T-cell (primary cell): Measurements from ENCODE around the gene KAT8. TPM values are rescaled to one million over a fixed set of nuclear protein-coding genes. Genes with fewer than 3 reads are reported as not detected.
"Not testable (repeated sequence)": the region's sequence is repeated elsewhere in the genome, so short reads cannot be mapped to it uniquely, and the experiment has no call there.

Source experiments
- ATAC-seq, 4 experiments: fragments of 200-7000 bp in 3 of 4; fragments of 150-1000 bp in 1 of 4; cut with Tn5 transposase; replicated peaks in 1 of 4; 1 replicate in 3 of 4; 2 replicates in 1 of 4; pipeline ENCODE4 v1.10.0; 2021; ENCODE audit warnings: moderate library complexity in 3 of 4, mild to moderate bottlenecking in 2 of 4, moderate number of reproducible peaks in 1 of 4
- CTCF ChIA-PET, 2 donors: fragments of 300-600 bp; sonication (Branson Sonifier 250); formaldehyde crosslinking; loops; one replicate each; lab custom pipeline; 2022; ENCODE audit warnings: antibody characterized with exemption in 2 of 2; lab: Charles Lee
- POLR2A ChIA-PET, 2 donors: fragments of 300-600 bp; sonication (Branson Sonifier 250); formaldehyde crosslinking; loops; one replicate each; lab custom pipeline; 2022; ENCODE audit warnings: antibody characterized with exemption in 2 of 2; lab: Charles Lee
- DNase-seq, 35 experiments: peaks; one replicate each; pipeline versions ENCODE4 v3.0.0 to v3.0.0-alpha.2; 2013 to 2023
- H3K27ac ChIP-seq: one replicate; pipeline ENCODE4 v1.5.1; 2013; ENCODE audit warnings: low read length
- H3K27me3 ChIP-seq, 2 experiments: replicated peaks in 1 of 2; 1 replicate in 1 of 2; 2 replicates in 1 of 2; pipeline versions ENCODE4 v1.6.1 to v1.7.0; 2013; ENCODE audit warnings: low read length in 1 of 2, mixed read lengths in 1 of 2; ENCODE audit not compliant: control insufficient read depth in 2 of 2, insufficient read depth in 2 of 2; ENCODE audit errors: extremely low read depth in 1 of 2
- H3K36me3 ChIP-seq, 2 donors: 1 replicate in 1 of 2; 2 replicates in 1 of 2; pipeline versions ENCODE4 v1.6.1 to v1.7.0; 2013; ENCODE audit warnings: low read length in 1 of 2; ENCODE audit not compliant: control insufficient read depth in 2 of 2, insufficient read depth in 1 of 2; ENCODE audit errors: extremely low read depth in 1 of 2
- H3K4me1 ChIP-seq, 2 experiments: 1 replicate in 1 of 2; 2 replicates in 1 of 2; pipeline versions ENCODE4 v1.6.1 to v1.7.0; 2013; ENCODE audit warnings: low read length in 2 of 2, mixed read lengths in 1 of 2; ENCODE audit not compliant: insufficient read depth in 2 of 2, control insufficient read depth in 1 of 2; ENCODE audit errors: extremely low read depth in 1 of 2
- H3K4me3 ChIP-seq, 2 donors: 1 replicate in 1 of 2; 2 replicates in 1 of 2; pipeline versions ENCODE4 v1.5.1 to v1.7.0; 2013; ENCODE audit warnings: mild to moderate bottlenecking in 2 of 2, low read length in 1 of 2, moderate library complexity in 1 of 2; ENCODE audit not compliant: control insufficient read depth in 1 of 2; ENCODE audit errors: extremely low read depth in 1 of 2
- H3K9me3 ChIP-seq: 2 replicates; pipeline ENCODE4 v1.7.0; 2013
- H3K27ac Mint-ChIP-seq, 2 donors: one replicate each; pipeline ENCODE4 v1.8.0; 2020 to 2021; ENCODE audit warnings: mild to moderate bottlenecking in 2 of 2, mixed read lengths in 2 of 2
- H3K27me3 Mint-ChIP-seq, 2 donors: one replicate each; pipeline ENCODE4 v1.8.0; 2021 to 2022; ENCODE audit warnings: mixed read lengths in 2 of 2
- H3K36me3 Mint-ChIP-seq: one replicate; pipeline ENCODE4 v1.8.0; 2021; ENCODE audit warnings: mixed read lengths
- H3K4me1 Mint-ChIP-seq, 3 donors: one replicate each; pipeline ENCODE4 v1.8.0; 2020 to 2022; ENCODE audit warnings: mixed read lengths in 3 of 3, mild to moderate bottlenecking in 1 of 3
- H3K4me3 Mint-ChIP-seq, 3 donors: one replicate each; pipeline ENCODE4 v1.8.0; 2020 to 2022; ENCODE audit warnings: mild to moderate bottlenecking in 3 of 3, mixed read lengths in 3 of 3, moderate library complexity in 3 of 3
- H3K9me3 Mint-ChIP-seq, 3 donors: one replicate each; pipeline ENCODE4 v1.8.0; 2020 to 2022; ENCODE audit warnings: mixed read lengths in 3 of 3
- WGBS: methylation state at CpG from one replicate; pipeline ENCODE4 v1.1.5; 2013; ENCODE audit warnings: missing lambda C conversion rate; ENCODE audit not compliant: insufficient coverage; 5-methylcytosine and 5-hydroxymethylcytosine counted together
- total RNA-seq, 35 experiments: library from RNA in 6 of 35; stranded (reverse) in 6 of 35; fragments of 120-200 nt in 1 of 35; gene quantifications; one replicate each; pipeline versions ENCODE4 v1.2.1 to v1.2.4 and lab custom pipeline; 2013 to 2026

KAT8 gene
- total RNA-seq, 5 donors from 2014 or later (not counting 1 experiment from before 2014, with no cell fraction given): 92.3 to 122 (median 102) TPM

GRCh38 chr16:31147574-31147973 lies 30.1 kb downstream of the KAT8 start:
- Histone ChIP-seq H3K36me3 (no peaks in the 10 kb centered on the region), H3K4me1 (peaks cover 2 to 12% of the 10 kb centered on the region in 2 experiments), H3K27ac (no peak overlapping the region), H3K4me3 (no peak overlapping the region), H3K27me3 (peaks cover 0 to 13% of the 10 kb centered on the region in 2 experiments), H3K9me3 (no peaks in the 10 kb centered on the region)
- DNase-seq (no peak), ATAC-seq (no peak)
- POLR2A ChIA-PET: interaction anchor here in 1 of 2 donors (0.6 kb wide), 1 partner anchor 16 kb away, joined by 3 read pairs; no protein-coding TSS in a partner anchor
- H3K9me3 Mint-ChIP-seq: no peaks in the 10 kb centered on the region
- H3K27me3 Mint-ChIP-seq: peaks cover 7 to 9% of the 10 kb centered on the region in 2 donors
- H3K36me3 Mint-ChIP-seq: no peaks in the 10 kb centered on the region
- CTCF ChIA-PET: no interaction called here
- peaks cover 6 to 10% (median 10%) of the 10 kb centered on the region in 3 donors for H3K4me1 Mint-ChIP-seq
- 82% methylated on average over 1 of the region's 3 CpGs for WGBS
- no peak overlapping the region for H3K27ac Mint-ChIP-seq
- no peak overlapping the region for H3K4me3 Mint-ChIP-seq

- H3K9me3 Mint-ChIP-seq: no peaks in the 10 kb centered on the region
- no peak for ATAC-seq
- peaks cover 7 to 9% of the 10 kb centered on the region in 2 donors for H3K27me3 Mint-ChIP-seq
- no peak overlapping the region for H3K27ac Mint-ChIP-seq
- H3K27ac ChIP-seq: no peak overlapping the region
- ChIA-PET POLR2A (interaction anchor here in 1 of 2 donors (0.6 kb wide), 1 partner anchor 15 kb away, joined by 3 read pairs; no protein-coding TSS in a partner anchor), CTCF (no interaction called here)
- 82% methylated on average over 35 of the region's 40 CpGs for WGBS
- H3K27me3 ChIP-seq: peaks cover 0 to 13% of the 10 kb centered on the region in 2 experiments
- no peak overlapping the region for H3K4me3 ChIP-seq
- H3K4me1 ChIP-seq: peaks cover 0 to 4% of the 10 kb centered on the region in 2 experiments
- H3K36me3 ChIP-seq: no peaks in the 10 kb centered on the region
- H3K36me3 Mint-ChIP-seq: no peaks in the 10 kb centered on the region
- peaks cover 6 to 10% (median 10%) of the 10 kb centered on the region in 3 donors for H3K4me1 Mint-ChIP-seq
- H3K9me3 ChIP-seq: no peaks in the 10 kb centered on the region
- DNase-seq: no peak
- H3K4me3 Mint-ChIP-seq: no peak overlapping the region
Observed at GRCh38 chr16:31148281-31148728, 30.8 kb downstream of the KAT8 start.

- no peaks in the 10 kb centered on the region for H3K36me3 ChIP-seq
- H3K4me1 ChIP-seq: no peaks in the 10 kb centered on the region
- no peaks in the 10 kb centered on the region for H3K9me3 ChIP-seq
- ChIA-PET POLR2A (no interaction called here), CTCF (no interaction called here)
- peaks cover 7 to 9% of the 10 kb centered on the region in 2 donors for H3K27me3 Mint-ChIP-seq
- no peak overlapping the region for H3K27ac ChIP-seq
- H3K27ac Mint-ChIP-seq: no peak overlapping the region
- H3K4me3 Mint-ChIP-seq: no peak overlapping the region
- no peak for DNase-seq
- ATAC-seq: no peak
- H3K27me3 ChIP-seq: peaks cover 0 to 13% of the 10 kb centered on the region in 2 experiments
- peaks cover under 1 to 4% (median 4%) of the 10 kb centered on the region in 3 donors for H3K4me1 Mint-ChIP-seq
- WGBS: 96% methylated on average over 24 of the region's 25 CpGs
- H3K36me3 Mint-ChIP-seq: no peaks in the 10 kb centered on the region
- H3K9me3 Mint-ChIP-seq: no peaks in the 10 kb centered on the region
- no peak overlapping the region for H3K4me3 ChIP-seq
Observed at GRCh38 chr16:31148896-31149295, 31.4 kb downstream of the KAT8 start.

- no peak overlapping the region for H3K27ac ChIP-seq
- H3K27me3 ChIP-seq: peaks cover 0 to 13% of the 10 kb centered on the region in 2 experiments
- Mint-ChIP-seq H3K27ac (no peak overlapping the region), H3K4me3 (no peak overlapping the region), H3K9me3 (no peaks in the 10 kb centered on the region), H3K36me3 (no peaks in the 10 kb centered on the region), H3K4me1 (peaks cover 0 to 2% (median 0%) of the 10 kb centered on the region in 3 donors), H3K27me3 (peaks cover 7 to 9% of the 10 kb centered on the region in 2 donors)
- no peaks in the 10 kb centered on the region for H3K36me3 ChIP-seq
- DNase-seq (no peak), ATAC-seq (no peak)
- H3K9me3 ChIP-seq: no peaks in the 10 kb centered on the region
- WGBS: no CpG with 5 or more reads among the region's 5 CpGs
- ChIA-PET POLR2A (no interaction called here), CTCF (no interaction called here)
- H3K4me1 ChIP-seq: no peaks in the 10 kb centered on the region
- no peak overlapping the region for H3K4me3 ChIP-seq
Observed at GRCh38 chr16:31149332-31149731, 31.9 kb downstream of the KAT8 start.

- 83% methylated on average over 3 of the region's 11 CpGs for WGBS
- Histone ChIP-seq H3K36me3 (no peaks in the 10 kb centered on the region), H3K27ac (no peak within 1 kb of the TSS), H3K9me3 (no peaks in the 10 kb centered on the region), H3K4me3 (no peak within 1 kb of the TSS), H3K27me3 (peaks cover 0 to 13% of the 10 kb centered on the region in 2 experiments), H3K4me1 (no peaks in the 10 kb centered on the region)
- no peak within 1 kb of the TSS for H3K27ac Mint-ChIP-seq
- peaks cover 0 to 2% (median 0%) of the 10 kb centered on the region in 3 donors for H3K4me1 Mint-ChIP-seq
- no peak within 1 kb of the TSS for H3K4me3 Mint-ChIP-seq
- ATAC-seq (no peak), DNase-seq (no peak)
- ChIA-PET CTCF (interaction anchor here (0.6 to 1.9 kb wide), 3 partner anchors 8 to 305 kb away, joined by 3 to 4 read pairs (median 4); no protein-coding TSS in a partner anchor), POLR2A (no interaction called here)
- peaks cover 7 to 9% of the 10 kb centered on the region in 2 donors for H3K27me3 Mint-ChIP-seq
- no peaks in the 10 kb centered on the region for H3K36me3 Mint-ChIP-seq
- no peaks in the 10 kb centered on the region for H3K9me3 Mint-ChIP-seq
Observed at GRCh38 chr16:31149894-31150890, 32.7 kb downstream of the KAT8 start, which contains the start of gene PRSS36. Gene PRSS36, minus strand, starts transcription at chr16:31150066. Its CDS starts 31 bp downstream, at chr16:31150035.

GRCh38 chr16:31150976-31151375 lies 33.5 kb downstream of the KAT8 start:
- H3K36me3 Mint-ChIP-seq, H3K9me3 ChIP-seq, ATAC-seq, POLR2A ChIA-PET, H3K36me3 ChIP-seq, DNase-seq, H3K4me1 Mint-ChIP-seq, H3K27ac Mint-ChIP-seq, H3K27me3 ChIP-seq, H3K27me3 Mint-ChIP-seq, H3K9me3 Mint-ChIP-seq, H3K4me3 Mint-ChIP-seq, H3K27ac ChIP-seq, H3K4me3 ChIP-seq, H3K4me1 ChIP-seq: not testable (repeated sequence)
- no CpG with 5 or more reads among the region's 6 CpGs for WGBS
- CTCF ChIA-PET: interaction anchor here (0.6 to 1.9 kb wide), 2 partner anchors 9 to 304 kb away, joined by 4 read pairs; no protein-coding TSS in a partner anchor
